Measurements from ENCODE around the gene APIP.

GRCh38 chr11:34865261-34865660 lies 50.9 kb downstream of the APIP start:
- TF ChIP-seq PRDM1 (tag by site-specific recombination; IDR thresholded peaks at IDR 0.05) (no peak), ATF2 (tag by site-specific recombination; IDR thresholded peaks at IDR 0.05; ENCODE audit: low read depth) (no peak), ZNF169 (tag by site-specific recombination; IDR thresholded peaks at IDR 0.05) (no peak), ZNF623 (tag by site-specific recombination; IDR thresholded peaks at IDR 0.05) (no peak), TCF7L2 (IDR thresholded peaks at IDR 0.05; ENCODE audit: borderline replicate concordance, low read depth, low read length) (no peak), ZNF747 (tag by site-specific recombination; IDR thresholded peaks at IDR 0.05) (no peak), BCL11B (tag by site-specific recombination; IDR thresholded peaks at IDR 0.05; ENCODE audit: low read depth) (no peak), ZNF26 (tag by site-specific recombination; IDR thresholded peaks at IDR 0.05) (no peak), ZNF580 (tag by site-specific recombination; IDR thresholded peaks at IDR 0.05) (no peak), CTCF (tag by site-specific recombination; IDR thresholded peaks at IDR 0.05) (no peak)
